Right lobe of liver (tissue), 6 donors: Measurements from ENCODE around the gene APOA4. TPM values are rescaled to one million over a fixed set of nuclear protein-coding genes. Genes with fewer than 3 reads are reported as not detected.

Experiments
- ATAC-seq, 4 donors: fragments of 200-7000 bp; cut with Tn5 transposase; one replicate each; pipeline ENCODE4 v1.9.1; 2020; ENCODE audit warnings: mild to moderate bottlenecking in 4 of 4, moderate library complexity in 4 of 4
- DNase-seq, 3 donors: peaks; one replicate each; pipeline ENCODE4 v3.0.0-alpha.2; 2020
- H3K27ac ChIP-seq, 3 donors: fragments of 200-600 bp; one replicate each; pipeline ENCODE4 v1.8.0; 2022
- H3K27me3 ChIP-seq, 2 donors: fragments of 200-600 bp; one replicate each; pipeline ENCODE4 v1.8.0; 2022
- H3K36me3 ChIP-seq, 4 donors: fragments of 200-600 bp; sonication (generic) in 1 of 4; one replicate each; pipeline versions ENCODE4 v1.5.1 to v1.8.0; 2017 to 2022; ENCODE audit warnings: control low read depth in 1 of 4
- H3K4me1 ChIP-seq, 4 donors: fragments of 200-600 bp; sonication (generic) in 1 of 4; one replicate each; pipeline versions ENCODE4 v1.5.1 to v1.8.0; 2017 to 2022; ENCODE audit warnings: control low read depth in 1 of 4
- H3K4me3 ChIP-seq, 3 donors: fragments of 200-600 bp; one replicate each; pipeline ENCODE4 v1.8.0; 2022
- H3K9me3 ChIP-seq, 4 donors: fragments of 200-600 bp; sonication (generic) in 1 of 4; one replicate each; pipeline versions ENCODE4 v1.5.1 to v1.8.0; 2017 to 2022; ENCODE audit warnings: control low read depth in 1 of 4
- CTCF ChIP-seq, 4 donors: fragments of 200-600 bp in 3 of 4; fragments of 450-650 bp in 1 of 4; IDR thresholded peaks; one replicate each; pipeline versions ENCODE4 v1.5.1 to v1.8.0; 2016 to 2022; ENCODE audit warnings: antibody characterized with exemption in 4 of 4, mild to moderate bottlenecking in 2 of 4
- POLR2A ChIP-seq: fragments of 450-650 bp; IDR thresholded peaks from one replicate; pipeline ENCODE4 v1.6.1; 2017; ENCODE audit warnings: antibody characterized with exemption, mild to moderate bottlenecking
- WGBS: methylation state at CpG from one replicate; pipeline ENCODE4 v1.1.6; 2018; ENCODE audit warnings: low coverage, low lambda C conversion rate; ENCODE audit not compliant: insufficient coverage; ENCODE audit errors: missing lambda C conversion rate; 5-methylcytosine and 5-hydroxymethylcytosine counted together
- intact Hi-C, 2 donors: fragments of 100-400 bp; cut with DNase I; formaldehyde crosslinking; loops; one replicate each; pipeline versions ENCODE4 v1.11.2 to v1.14.1; 2022
- total RNA-seq, 6 experiments: library from RNA; depleted of rRNA in 2 of 6; stranded (reverse); fragments of >200 nt in 2 of 6; fragmentation: NEBNext Ultra II Directional in 3 of 6; extraction: Animal tissue kit (Norgen Biotek cat#: 25700) in 3 of 6; gene quantifications; one replicate each; pipeline versions ENCODE4 v1.1.0 to v1.2.4, GENCODE V29; 2016 to 2023
- donor health status: DM: no; HTN: yes; CAD: no.
- donor health status: DM: no; HTN: no; CAD: no.
- donor health status: DM: no; HTN: no; CAD: no.
- donor health status: DM: no; HTN: yes; CAD: no.
- donor health status: DM: no; HTN: yes; CAD: no.

APOA4 gene
- total RNA-seq, 6 experiments from 2014 or later: 21.9 to 1,288 (median 117) TPM

- TF ChIP-seq POLR2A: no peak
- TF ChIP-seq CTCF (IDR thresholded peaks at IDR 0.05): no peak
- H3K36me3 ChIP-seq: peaks cover 0 to 38% (median 8%) of the 10 kb centered on the region in 4 donors
- no peak overlapping the region for H3K27ac ChIP-seq
- no peak overlapping the region for H3K4me3 ChIP-seq
- 14% methylated on average over 4 of the region's 4 CpGs for WGBS
- ATAC-seq: peak in 2 of 4 donors; percentile 4 to 6
- H3K9me3 ChIP-seq: no peaks in the 10 kb centered on the region
- H3K27me3 ChIP-seq: no peaks in the 10 kb centered on the region
- intact Hi-C loops: no loop called here
- H3K4me1 ChIP-seq: peaks cover 0 to 32% (median 17%) of the 10 kb centered on the region in 4 donors
- DNase-seq: no peak
Measured at GRCh38 chr11:116842909-116843308, 19.8 kb upstream of the APOA4 start.

- ATAC-seq (no peak), DNase-seq (no peak)
- 93% methylated on average over 2 of the region's 4 CpGs for WGBS
Measured at GRCh38 chr11:116842117-116842516, 19.0 kb upstream of the APOA4 start.

GRCh38 chr11:116840746-116841296 lies 17.7 kb upstream of the APOA4 start:
- ATAC-seq: peak; percentile 44 to 68 (median 50)
- no peak for TF ChIP-seq POLR2A
- no peak for TF ChIP-seq CTCF (IDR thresholded peaks at IDR 0.05)
- intact Hi-C loops: no loop called here
- H3K27me3 ChIP-seq: no peaks in the 10 kb centered on the region
- H3K27ac ChIP-seq: peak overlapping the region in 2 of 3 donors; percentile 74 to 76
- no peaks in the 10 kb centered on the region for H3K9me3 ChIP-seq
- no peak overlapping the region for H3K4me3 ChIP-seq
- WGBS: 42% methylated on average over 8 of the region's 9 CpGs
- peaks cover 0 to 20% (median 1%) of the 10 kb centered on the region in 4 donors for H3K36me3 ChIP-seq
- H3K4me1 ChIP-seq: peaks cover 0 to 36% (median 18%) of the 10 kb centered on the region in 4 donors
- DNase-seq: peak in 2 of 3 donors; percentile 71 to 81

More at GRCh38 chr11:116842117-116842516, 19.0 kb upstream of the APOA4 start:
- H3K4me1 ChIP-seq: peaks cover 0 to 36% (median 18%) of the 10 kb centered on the region in 4 donors
- peaks cover 0 to 31% (median 8%) of the 10 kb centered on the region in 4 donors for H3K36me3 ChIP-seq
- no peak overlapping the region for H3K4me3 ChIP-seq
- no peak for TF ChIP-seq POLR2A
- TF ChIP-seq CTCF (IDR thresholded peaks at IDR 0.05): no peak
- H3K9me3 ChIP-seq: no peaks in the 10 kb centered on the region
- H3K27ac ChIP-seq: no peak overlapping the region
- no peaks in the 10 kb centered on the region for H3K27me3 ChIP-seq
- intact Hi-C loops: no loop called here

- TF ChIP-seq CTCF (IDR thresholded peaks at IDR 0.05): peak; percentile 7 to 32 (median 25)
- no peak for TF ChIP-seq POLR2A
- H3K36me3 ChIP-seq: peaks cover 0 to 19% (median 0%) of the 10 kb centered on the region in 4 donors
- H3K4me1 ChIP-seq: peaks cover 0 to 36% (median 18%) of the 10 kb centered on the region in 4 donors
- ATAC-seq (no peak), DNase-seq (peak in 1 of 3 donors; percentile 51)
- no peaks in the 10 kb centered on the region for H3K9me3 ChIP-seq
- peak overlapping the region in 2 of 3 donors; percentile 74 to 76 for H3K27ac ChIP-seq
- intact Hi-C loops: no loop called here
- 8% methylated on average over 6 of the region's 6 CpGs for WGBS
- H3K27me3 ChIP-seq: no peaks in the 10 kb centered on the region
- H3K4me3 ChIP-seq: no peak overlapping the region
Measured at GRCh38 chr11:116840224-116840745, 17.2 kb upstream of the APOA4 start.
